ENCODE measurements around the gene PCMTD2.
A peak's percentile ranks its signal among the peaks of the same experiment; 100 is the strongest.

The PCMTD2 gene
- total RNA-seq, result 4.8 to 35.0 (median 21.9) reads per million in 18 experiments

- peak; percentile 90 to 91 for DNase-seq
Measured at GRCh38 chr20:64255361-64256281, at the start of gene PCMTD2. Gene PCMTD2 (plus strand): TSS chr20:64255748. CDS start chr20:64259966, 4,218 bp downstream.

GRCh38 chr20:64206614-64207013 lies 48.9 kb upstream of the PCMTD2 start:
- DNase-seq, result no peak

- no peak for DNase-seq
Measured at GRCh38 chr20:64207641-64208590, 47.6 kb upstream of the PCMTD2 start.

- DNase-seq, result no peak
Measured at GRCh38 chr20:64209148-64209547, 46.4 kb upstream of the PCMTD2 start.

GRCh38 chr20:64210656-64211369 lies 44.7 kb upstream of the PCMTD2 start:
- no peak for DNase-seq

GRCh38 chr20:64211874-64212658 lies 43.5 kb upstream of the PCMTD2 start:
- DNase-seq, result no peak

GRCh38 chr20:64212755-64213154 lies 42.8 kb upstream of the PCMTD2 start:
- DNase-seq, result no peak

- DNase-seq, result no peak
Measured at GRCh38 chr20:64214113-64214512, 41.4 kb upstream of the PCMTD2 start.

GRCh38 chr20:64214952-64215351 lies 40.6 kb upstream of the PCMTD2 start:
- DNase-seq, result no peak

- DNase-seq, result no peak
Measured at GRCh38 chr20:64216036-64216435, 39.5 kb upstream of the PCMTD2 start.

- no peak for DNase-seq
Measured at GRCh38 chr20:64216910-64217309, 38.6 kb upstream of the PCMTD2 start.

GRCh38 chr20:64217539-64218221 lies 37.9 kb upstream of the PCMTD2 start:
- no peak for DNase-seq

GRCh38 chr20:64219202-64219601 lies 36.3 kb upstream of the PCMTD2 start:
- DNase-seq, result no peak

- no peak for DNase-seq
Measured at GRCh38 chr20:64219730-64220129, 35.8 kb upstream of the PCMTD2 start.

- DNase-seq, result no peak
Measured at GRCh38 chr20:64220420-64220819, 35.1 kb upstream of the PCMTD2 start.

- DNase-seq, result no peak
Measured at GRCh38 chr20:64220891-64221527, 34.5 kb upstream of the PCMTD2 start.

- DNase-seq, result no peak
Measured at GRCh38 chr20:64222291-64222735, 33.2 kb upstream of the PCMTD2 start.

- no peak for DNase-seq
Measured at GRCh38 chr20:64222851-64223525, 32.6 kb upstream of the PCMTD2 start.

GRCh38 chr20:64223526-64224067 lies 32.0 kb upstream of the PCMTD2 start:
- DNase-seq, result no peak

All from inflammatory macrophage (primary cell).